LNCAP (cell line): ENCODE measurements around the gene ADAMTS5.

Source experiments
- CTCF ChIP-seq: fragments of 450-650 bp; IDR thresholded peaks from 2 replicates; pipeline ENCODE4 v1.5.1; 2017; ENCODE audit warnings: mild to moderate bottlenecking

Gene ADAMTS5

GRCh38 chr21:26958788-26959187 is 8.1 kb downstream of the ADAMTS5 start:
- TF ChIP-seq CTCF = no peak

- no peak for TF ChIP-seq CTCF
Observed at GRCh38 chr21:26956813-26957212, 10.1 kb downstream of the ADAMTS5 start.

- TF ChIP-seq CTCF = no peak
Observed at GRCh38 chr21:26956216-26956615, 10.7 kb downstream of the ADAMTS5 start.

- no peak for TF ChIP-seq CTCF
Observed at GRCh38 chr21:26954662-26955121, 12.2 kb downstream of the ADAMTS5 start.

GRCh38 chr21:26952374-26953066 is 14.4 kb downstream of the ADAMTS5 start:
- TF ChIP-seq CTCF = no peak

GRCh38 chr21:26949830-26950229 is 17.1 kb downstream of the ADAMTS5 start:
- no peak for TF ChIP-seq CTCF

GRCh38 chr21:26948194-26948593 is 18.7 kb downstream of the ADAMTS5 start:
- TF ChIP-seq CTCF = no peak
